Measurements from ENCODE around the gene RNPEP. TPM values are rescaled to one million over a fixed set of nuclear protein-coding genes. Genes with fewer than 3 reads are reported as not detected.
A peak's percentile ranks its signal among the peaks of the same experiment; 100 is the strongest.

Gene RNPEP
- total and polyA plus RNA-seq, 2 of the 8 experiments (the other 6 are each of a cell fraction or from before 2014, with no cell fraction given): 34.1 to 51.1 TPM

DNA sequence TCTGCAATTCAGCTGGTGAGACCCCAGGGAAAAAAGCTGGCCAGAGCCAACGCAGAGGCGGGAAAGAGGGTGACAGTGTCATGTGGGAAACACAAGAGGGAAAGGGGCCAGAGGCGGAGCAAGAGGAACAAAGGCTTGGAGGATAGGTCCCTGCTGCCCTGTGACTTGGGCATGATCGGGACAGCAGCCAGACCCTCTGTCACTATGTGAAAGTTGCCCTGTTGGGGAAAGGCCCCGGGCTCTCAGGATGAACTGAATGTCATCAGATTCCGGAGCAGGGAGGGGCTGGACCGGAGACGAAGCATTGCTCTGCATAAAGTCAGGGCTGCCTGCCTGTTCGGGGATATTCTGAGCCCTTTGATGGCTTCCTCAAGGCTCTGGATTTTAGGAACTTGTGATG, 22.3 kb downstream of the RNPEP start:
- H2BK5ac ChIP-seq (ENCODE audit: low read depth, low read length): no peak overlapping the region
- H3K9me3 ChIP-seq (ENCODE audit: insufficient read depth in 2 of 2, low read depth in 1 of 2, low read length in 1 of 2): no peaks in the 10 kb centered on the region
- H3K36me3 ChIP-seq (ENCODE audit: control insufficient read depth in 2 of 4, insufficient read depth in 4 of 4, low read length in 3 of 4): peaks cover 14 to 55% (median 37%) of the 10 kb centered on the region in 4 experiments
- no peak overlapping the region for H2AK5ac ChIP-seq (ENCODE audit: low read depth, low read length)
- H3K27me3 ChIP-seq (replicated peaks in 1 of 4; ENCODE audit: control insufficient read depth in 3 of 4, extremely low read depth in 1 of 4, insufficient read depth in 3 of 4, low read length in 3 of 4): no peaks in the 10 kb centered on the region
- H4K20me1 ChIP-seq (replicated peaks in 1 of 2; ENCODE audit: control insufficient read depth in 1 of 2, insufficient read depth in 2 of 2, low read length in 2 of 2): peaks cover 0 to 3% of the 10 kb centered on the region in 2 experiments
- no peak overlapping the region for H2BK120ac ChIP-seq (replicated peaks; ENCODE audit: low read depth, low read length)
- CTCF ChIA-PET (ENCODE audit: partially characterized antibody): interaction anchor here (0.6 to 27.9 kb wide), 10 partner anchors 15 to 156 kb away, joined by 4 to 1014 read pairs (median 6); partner anchors contain the start of genes GPR37L1, PTPN7 and RNPEP
- no peak overlapping the region for H4K8ac ChIP-seq (ENCODE audit: extremely low read depth, insufficient read depth, low read length)
- H2BK15ac ChIP-seq (ENCODE audit: low read length): no peak overlapping the region
- no peak overlapping the region for H3K18ac ChIP-seq (ENCODE audit: extremely low read depth, low read length)
- H3K56ac ChIP-seq (replicated peaks; ENCODE audit: insufficient read length, low read depth, low read length): no peak overlapping the region
- H2BK20ac ChIP-seq (ENCODE audit: low read length): no peak overlapping the region
- H2BK12ac ChIP-seq (ENCODE audit: low read depth, low read length): no peak overlapping the region
- H3K79me1 ChIP-seq (ENCODE audit: low read depth, low read length): 0 out of 2 replicates have a peak, but pooled peaks cover 2% of the 10 kb centered on the region
- H3K23ac ChIP-seq (ENCODE audit: insufficient read length): no peak overlapping the region
- H3K14ac ChIP-seq (ENCODE audit: insufficient read length): no peak overlapping the region
- H4K5ac ChIP-seq (ENCODE audit: insufficient read length, low read depth, low read length): no peak overlapping the region
- POLR2A ChIA-PET (ENCODE audit: partially characterized antibody): interaction anchor here (0.9 to 6.4 kb wide), 4 partner anchors 11 to 116 kb away, joined by 3 to 98 read pairs (median 5); partner anchors contain the start of gene GPR37L1
- H3K4me1 ChIP-seq (replicated peaks in 1 of 4; ENCODE audit: control insufficient read depth in 3 of 4, insufficient read depth in 4 of 4, low read length in 3 of 4): peaks cover 10 to 26% (median 19%) of the 10 kb centered on the region in 4 experiments
- TF ChIP-seq E2F6 (IDR thresholded peaks at IDR 0.05) (peak; percentile 34; the same call in 1 of the 2 replicates), SRF (IDR thresholded peaks at IDR 0.05; ENCODE audit: low read depth, low read length) (no peak)
- H2AFZ ChIP-seq (ENCODE audit: low read length): no peak overlapping the region
- H4K91ac ChIP-seq (replicated peaks; ENCODE audit: insufficient read length, low read length): no peak overlapping the region
- no peaks in the 10 kb centered on the region for H3K79me2 ChIP-seq (ENCODE audit: control insufficient read depth in 1 of 2, insufficient read depth in 2 of 2, low read length in 2 of 2)
- no peak for FAIRE-seq
- DNase-seq (ENCODE audit: low read depth in 1 of 2, low spot score in 2 of 2): no peak
- H3K9ac ChIP-seq (replicated peaks in 1 of 4; ENCODE audit: extremely low read depth in 1 of 4, low read depth in 3 of 4, low read length in 3 of 4): no peak overlapping the region
- no peak overlapping the region for H3K4me3 ChIP-seq (ENCODE audit: extremely low read depth in 1 of 4, insufficient read depth in 2 of 4, low read depth in 3 of 4, low read length in 4 of 4)
- no peak overlapping the region for H3K4me2 ChIP-seq (ENCODE audit: insufficient read depth in 1 of 2, low read depth in 2 of 2, low read length in 2 of 2)
- no peak overlapping the region for H3K27ac ChIP-seq (ENCODE audit: low read depth, low read length)
- H3K4ac ChIP-seq (replicated peaks; ENCODE audit: insufficient read length, low read depth, low read length): no peak overlapping the region
- WGBS, 2 experiments (ENCODE audit: extremely low coverage in 1 of 2, insufficient coverage in 1 of 2, insufficient read length in 1 of 2, insufficient replicate concordance in 2 of 2, low coverage in 1 of 2, low lambda C conversion rate in 2 of 2, missing lambda C conversion rate in 1 of 2): 88% methylated on average over 9 of the region's 9 CpGs; no CpG with 5 or more reads in 1 of the 2 experiments
- peaks cover 4% of the 10 kb centered on the region for H3K23me2 ChIP-seq (ENCODE audit: low read depth, low read length)
